Gastrocnemius medialis (tissue), 4 donors: ENCODE measurements around the gene RPUSD1. TPM values are rescaled to one million over a fixed set of nuclear protein-coding genes. Genes with fewer than 3 reads are reported as not detected.

Experiments
- ATAC-seq, 2 donors: fragments of 150-250 bp; one replicate each; pipeline ENCODE4 v1.9.1; 2016
- DNase-seq, 2 donors: peaks; one replicate each; pipeline ENCODE4 v3.0.0-alpha.2; 2019
- H3K27ac ChIP-seq, 4 donors: fragments of 200-600 bp; sonication (generic); 1 replicate in 1 of 4; 2 replicates in 3 of 4; pipeline ENCODE4 v1.5.1; 2016 to 2018; ENCODE audit warnings: mild to moderate bottlenecking in 2 of 4, moderate library complexity in 1 of 4
- H3K27me3 ChIP-seq, 3 donors: fragments of 200-600 bp; sonication (generic) in 2 of 3; 1 replicate in 1 of 3; 2 replicates in 2 of 3; pipeline versions ENCODE4 v1.5.1 to v1.6.0; 2016 to 2019; ENCODE audit warnings: mild to moderate bottlenecking in 1 of 3, moderate library complexity in 1 of 3
- H3K36me3 ChIP-seq, 2 donors: fragments of 200-600 bp; sonication (generic) in 1 of 2; one replicate each; pipeline ENCODE4 v1.5.1; 2017 to 2018
- H3K4me1 ChIP-seq, 2 donors: fragments of 200-600 bp; sonication (generic) in 1 of 2; one replicate each; pipeline ENCODE4 v1.5.1; 2016 to 2017; ENCODE audit warnings: mild to moderate bottlenecking in 2 of 2
- H3K4me3 ChIP-seq, 4 donors: fragments of 200-600 bp; sonication (generic) in 3 of 4; 1 replicate in 1 of 4; 2 replicates in 3 of 4; pipeline ENCODE4 v1.5.1; 2016 to 2019; ENCODE audit warnings: mild to moderate bottlenecking in 2 of 4
- H3K9me3 ChIP-seq, 3 donors: fragments of 200-600 bp; sonication (generic) in 2 of 3; 1 replicate in 1 of 3; 2 replicates in 2 of 3; pipeline ENCODE4 v1.5.1; 2016 to 2019
- CTCF ChIP-seq, 5 experiments: fragments of 450-650 bp in 3 of 5; fragments of 200-600 bp in 2 of 5; sonication (generic) in 2 of 5; IDR thresholded peaks in 4 of 5; conservative IDR thresholded peaks in 1 of 5; 1 replicate in 4 of 5; 2 replicates in 1 of 5; pipeline ENCODE4 v1.5.1; 2016 to 2019; ENCODE audit warnings: antibody characterized with exemption in 5 of 5, mild to moderate bottlenecking in 3 of 5, moderate library complexity in 3 of 5
- POLR2A ChIP-seq, 2 donors: fragments of 450-650 bp; IDR thresholded peaks; one replicate each; pipeline ENCODE4 v1.6.1; 2017; ENCODE audit warnings: antibody characterized with exemption in 2 of 2, mild to moderate bottlenecking in 2 of 2, moderate library complexity in 2 of 2
- in situ Hi-C, 4 donors: fragments of 200-750 bp; cut with MboI; loops; one replicate each; pipeline versions ENCODE4 v1.15.0 to v1.8.0; 2017; ENCODE audit warnings: low sequenced_read_pairs in 4 of 4
- intact Hi-C: fragments of 100-400 bp; cut with DNase I; formaldehyde crosslinking; loops from one replicate; pipeline ENCODE4 v1.15.1; 2023; ENCODE audit warnings: low total_unique reads
- total RNA-seq, 4 donors: library from RNA; depleted of rRNA; stranded (reverse); fragments of >200 nt; gene quantifications; one replicate each; pipeline versions ENCODE4 v1.1.0 to v1.2.3, GENCODE V29; 2016

Gene RPUSD1
- total RNA-seq, 4 donors from 2014 or later = 7.8 to 23.8 (median 15.2) TPM

- H3K27me3 ChIP-seq = peaks cover 3 to 6% (median 5%) of the 10 kb centered on the region in 3 donors
- in situ Hi-C loops (no loop called here), intact Hi-C loops (loop anchor here (1.0 kb wide), 2 partner anchors 20 to 30 kb away; partner anchors contain the start of gene ANTKMT)
- H3K36me3 ChIP-seq = peaks cover 0 to 21% of the 10 kb centered on the region in 2 donors
- H3K9me3 ChIP-seq = no peaks in the 10 kb centered on the region
- H3K4me3 ChIP-seq = peak within 1 kb of the TSS; percentile 64 to 99 (median 94)
- ATAC-seq (peak; percentile 95 to 96), DNase-seq (peak; percentile 75 to 82)
- peak within 1 kb of the TSS; percentile 58 to 87 (median 83) for H3K27ac ChIP-seq
- H3K4me1 ChIP-seq = peaks cover 11% of the 10 kb centered on the region in 2 donors
- TF ChIP-seq POLR2A (IDR thresholded peaks at IDR 0.05) (peak; percentile 67 to 76), CTCF (IDR thresholded peaks at IDR 0.05 in 4 of 5, conservative IDR thresholded peaks at IDR 0.05 in 1 of 5) (peak; percentile 75 to 98 (median 96))
Observed at GRCh38 chr16:740764-741505, 47.2 kb downstream of the RPUSD1 start, which contains the start of gene CIAO3. Gene CIAO3 (minus strand): TSS chr16:740997. CDS start chr16:740985, 12 bp downstream.

DNA sequence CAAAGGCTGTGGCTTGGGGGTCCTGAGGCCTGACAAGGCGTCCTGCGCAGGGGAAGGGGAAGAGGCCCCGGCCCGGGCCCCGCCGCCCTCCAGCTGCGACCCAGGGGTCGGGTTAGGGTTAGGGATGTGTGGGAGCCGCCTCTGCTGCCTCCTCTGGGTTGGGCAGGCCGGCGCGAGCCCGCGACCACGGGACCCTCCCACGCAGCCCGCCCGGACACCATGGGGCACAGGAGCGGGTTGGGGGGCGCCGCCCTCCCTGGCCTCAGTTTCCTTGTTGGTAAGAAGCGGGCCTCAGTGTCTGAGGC is 47.8 kb downstream of the RPUSD1 start:
- DNase-seq (no peak), ATAC-seq (peak; percentile 14 to 21)
- peaks cover 3 to 6% (median 5%) of the 10 kb centered on the region in 3 donors for H3K27me3 ChIP-seq
- intact Hi-C loops (no loop called here), in situ Hi-C loops (no loop called here)
- peaks cover 11% of the 10 kb centered on the region in 2 donors for H3K4me1 ChIP-seq
- peak overlapping the region; percentile 64 to 99 (median 94) for H3K4me3 ChIP-seq
- H3K36me3 ChIP-seq = peaks cover 0 to 26% of the 10 kb centered on the region in 2 donors
- H3K27ac ChIP-seq = peak overlapping the region; percentile 58 to 87 (median 83)
- H3K9me3 ChIP-seq = no peaks in the 10 kb centered on the region
- TF ChIP-seq POLR2A (IDR thresholded peaks at IDR 0.05) (no peak), CTCF (IDR thresholded peaks at IDR 0.05 in 4 of 5, conservative IDR thresholded peaks at IDR 0.05 in 1 of 5) (no peak)

DNA sequence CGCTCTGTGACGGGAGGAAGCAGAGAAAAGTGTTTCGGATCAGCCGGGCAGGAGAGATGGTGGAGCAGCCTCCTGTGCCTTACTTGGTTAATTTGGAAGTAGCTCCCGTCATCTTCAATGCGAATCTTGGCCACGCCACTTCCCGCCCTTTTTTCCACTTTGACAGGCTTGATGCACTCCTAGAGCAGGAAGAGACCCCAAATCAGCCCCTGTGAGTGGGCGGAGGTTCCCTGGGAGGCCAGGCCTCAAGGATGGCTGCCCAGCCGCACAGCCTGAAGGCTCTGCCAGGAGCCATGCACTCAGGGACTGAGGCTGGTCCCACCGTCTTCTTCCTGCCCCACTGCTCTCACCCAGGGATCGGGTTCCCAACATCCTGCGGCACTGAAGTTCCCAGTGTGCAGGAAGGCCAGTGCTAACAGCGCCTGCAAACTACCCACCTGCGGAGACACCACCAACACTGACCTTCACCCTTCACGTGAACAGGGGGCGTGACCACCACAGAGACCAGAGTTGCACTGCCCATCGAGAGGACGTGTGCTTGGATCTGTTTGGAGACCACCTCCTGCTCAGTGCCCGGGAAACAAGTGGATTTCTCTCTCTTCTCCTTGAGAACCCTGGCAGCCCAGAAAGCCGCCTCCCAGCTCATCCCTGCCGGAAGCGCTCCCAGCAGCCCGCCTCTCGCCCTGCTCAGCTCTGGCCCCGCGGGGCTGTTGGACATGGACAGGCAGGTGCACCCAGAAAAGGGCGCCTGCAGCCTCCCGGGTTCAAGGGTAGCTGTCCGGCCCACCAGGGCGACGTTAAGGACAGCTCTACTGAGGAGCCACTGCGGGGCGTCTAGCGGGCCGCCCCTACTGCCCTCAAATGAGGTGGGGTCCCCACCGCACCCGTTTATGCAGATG is 48.4 kb downstream of the RPUSD1 start:
- intact Hi-C loops = no loop called here
- TF ChIP-seq POLR2A (IDR thresholded peaks at IDR 0.05) (no peak), CTCF (IDR thresholded peaks at IDR 0.05 in 4 of 5, conservative IDR thresholded peaks at IDR 0.05 in 1 of 5) (no peak)
- in situ Hi-C loops = no loop called here

DNA sequence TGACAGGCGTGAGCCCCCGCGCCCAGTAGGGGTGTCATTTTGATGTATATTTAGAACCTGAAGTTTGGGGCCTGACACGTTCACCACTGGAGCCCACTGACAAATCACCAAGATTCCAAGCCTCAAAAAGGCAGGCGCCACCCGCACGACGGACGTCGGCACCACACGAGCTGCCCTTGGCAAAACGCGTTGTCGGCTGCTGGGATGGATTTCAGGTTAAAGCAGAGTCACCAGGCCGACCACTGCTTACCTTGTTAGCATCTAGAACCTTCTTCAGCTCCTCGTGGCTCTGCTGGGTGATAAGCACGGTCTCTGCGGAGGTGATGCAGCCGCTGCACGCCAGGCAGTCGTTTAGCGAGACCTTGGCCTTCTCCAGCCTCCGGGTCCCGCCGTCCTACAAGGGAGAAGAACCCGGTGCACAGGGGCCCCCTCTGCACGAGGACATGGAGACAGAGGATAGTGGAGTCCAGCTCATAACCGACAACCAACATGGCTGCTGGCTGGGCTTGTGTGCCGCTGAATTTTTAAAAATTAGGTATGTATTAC is 51.2 kb downstream of the RPUSD1 start:
- DNase-seq (no peak), ATAC-seq (no peak)
- Histone ChIP-seq H3K27ac (no peak overlapping the region), H3K27me3 (no peaks in the 10 kb centered on the region), H3K9me3 (no peaks in the 10 kb centered on the region), H3K36me3 (peaks cover 0 to 60% of the 10 kb centered on the region in 2 donors), H3K4me3 (no peak overlapping the region), H3K4me1 (peaks cover 11% of the 10 kb centered on the region in 2 donors)
- intact Hi-C loops (no loop called here), in situ Hi-C loops (no loop called here)
- TF ChIP-seq POLR2A (IDR thresholded peaks at IDR 0.05) (no peak), CTCF (IDR thresholded peaks at IDR 0.05 in 4 of 5, conservative IDR thresholded peaks at IDR 0.05 in 1 of 5) (no peak)

More for the DNA sequence above, 48.4 kb downstream of the RPUSD1 start:
- Histone ChIP-seq H3K36me3 (peaks cover 0 to 32% of the 10 kb centered on the region in 2 donors), H3K9me3 (no peaks in the 10 kb centered on the region), H3K4me1 (peaks cover 11% of the 10 kb centered on the region in 2 donors), H3K27me3 (peaks cover 3 to 6% (median 5%) of the 10 kb centered on the region in 3 donors), H3K27ac (peak overlapping the region in 1 of 4 donors; percentile 80), H3K4me3 (peak overlapping the region; percentile 64 to 99 (median 94))
- no peak for DNase-seq
- no peak for ATAC-seq
